HCT116 (cell line): ENCODE data around the gene ZNRF3. TPM values are rescaled to one million over a fixed set of nuclear protein-coding genes. Genes with fewer than 3 reads are reported as not detected.

Experiments used
- ATAC-seq: fragments of 200-7000 bp; cut with Tn5 transposase; 2 replicates; pipeline ENCODE4 v1.9.1; 2020; ENCODE audit warnings: mild to moderate bottlenecking, moderate library complexity
- BruUV-seq: library from RNA; stranded (reverse); fragments of 400-500 nt; replicated peaks from 2 replicates; lab custom pipeline; 2021; lab: Mats Ljungman, UMichigan
- CTCF ChIA-PET: fragments of 300-600 bp; sonication (Branson Sonifier 250); formaldehyde crosslinking; loops from one replicate; lab custom pipeline; 2021; ENCODE audit warnings: antibody characterized with exemption; lab: Charles Lee
- POLR2A ChIA-PET: fragments of 300-600, 350-600 bp; sonication (Branson Sonifier 250); formaldehyde crosslinking; loops from one replicate; lab custom pipeline; 2021; ENCODE audit warnings: antibody characterized with exemption; lab: Charles Lee
- RAD21 ChIA-PET, 2 experiments: fragments of 300-600 bp; sonication (Branson Sonifier 250); formaldehyde crosslinking; loops; one replicate each; lab custom pipeline; 2023; ENCODE audit warnings: low total read pairs in 2 of 2; ENCODE audit not compliant: uncharacterized antibody in 2 of 2, unreplicated experiment in 2 of 2, low non-redundant PET in 1 of 2; lab: Charles Lee
- DNase-seq: peaks from one replicate; pipeline ENCODE4 v3.0.0-alpha.2; 2010; ENCODE audit warnings: low read depth, low spot score
- H2AFZ ChIP-seq: fragments of 200-600 bp; shearing (Covaris generic), sonication (generic); 2 replicates; pipeline ENCODE4 v1.6.1; 2017; ENCODE audit warnings: low read depth, mixed run types, mixed read lengths, antibody characterized with exemption, low read length; ENCODE audit not compliant: poor library complexity, severe bottlenecking
- H3K27ac ChIP-seq: 2 replicates; pipeline ENCODE4 v1.5.1; 2012; ENCODE audit warnings: low read depth, low read length
- H3K27me3 ChIP-seq: fragments of 200-600 bp; sonication (generic); 2 replicates; pipeline ENCODE4 v1.6.1; 2016; ENCODE audit warnings: mixed run types, low read length, mixed read lengths; ENCODE audit not compliant: insufficient read depth
- H3K36me3 ChIP-seq, 2 experiments: fragments of 200-500 bp in 1 of 2; fragments of 200-600 bp in 1 of 2; sonication (Bioruptor generic) in 1 of 2; sonication (generic) in 1 of 2; 2 replicates each; pipeline versions ENCODE4 v1.5.1 to v1.6.1; 2014 to 2016; ENCODE audit warnings: low read length in 2 of 2, inconsistent platforms in 1 of 2, mixed read lengths in 1 of 2, mixed run types in 1 of 2; ENCODE audit not compliant: insufficient read depth in 2 of 2, control insufficient read depth in 1 of 2
- H3K4me1 ChIP-seq, 2 experiments: fragments of 200-600 bp in 1 of 2; sonication (generic) in 1 of 2; 2 replicates each; pipeline versions ENCODE4 v1.5.1 to v1.6.1; 2012 to 2017; ENCODE audit warnings: low read length in 2 of 2, inconsistent platforms in 1 of 2, mild to moderate bottlenecking in 1 of 2, mixed read lengths in 1 of 2, mixed run types in 1 of 2, moderate library complexity in 1 of 2; ENCODE audit not compliant: insufficient read depth in 2 of 2, control insufficient read depth in 1 of 2
- H3K4me2 ChIP-seq: fragments of 200-600 bp; sonication (generic); 2 replicates; pipeline ENCODE4 v1.6.1; 2017; ENCODE audit warnings: mixed run types, low read length, mixed read lengths
- H3K4me3 ChIP-seq, 2 experiments: fragments of 200-600 bp in 1 of 2; sonication (generic) in 1 of 2; replicated peaks in 1 of 2; 2 replicates each; pipeline ENCODE4 v1.5.1; 2011 to 2016; ENCODE audit warnings: low read length in 2 of 2, control low read depth in 1 of 2, low read depth in 1 of 2, mild to moderate bottlenecking in 1 of 2, mixed read lengths in 1 of 2, mixed run types in 1 of 2
- H3K79me2 ChIP-seq: fragments of 200-600 bp; sonication (generic); 2 replicates; pipeline ENCODE4 v1.6.1; 2017; ENCODE audit warnings: mild to moderate bottlenecking, mixed run types, low read length, moderate library complexity, mixed read lengths; ENCODE audit not compliant: insufficient read depth
- H3K9ac ChIP-seq: fragments of 200-600 bp; sonication (generic); 2 replicates; pipeline ENCODE4 v1.6.1; 2016; ENCODE audit warnings: low read length, mixed read lengths
- H3K9me2 ChIP-seq: fragments of 200-600 bp; sonication (generic), shearing (Covaris generic); 2 replicates; pipeline ENCODE4 v1.6.1; 2017; ENCODE audit warnings: mixed run types, mild to moderate bottlenecking, moderate library complexity; ENCODE audit not compliant: insufficient read depth
- H3K9me3 ChIP-seq, 2 experiments: fragments of 200-500 bp in 1 of 2; fragments of 200-600 bp in 1 of 2; sonication (Bioruptor generic) in 1 of 2; sonication (generic) in 1 of 2; 2 replicates each; pipeline ENCODE4 v1.6.1; 2014 to 2017; ENCODE audit warnings: low read length in 2 of 2, mixed read lengths in 2 of 2, inconsistent platforms in 1 of 2, low read depth in 1 of 2, mild to moderate bottlenecking in 1 of 2, mixed run types in 1 of 2, moderate library complexity in 1 of 2; ENCODE audit not compliant: control insufficient read depth in 1 of 2, insufficient read depth in 1 of 2
- H4K20me1 ChIP-seq: fragments of 200-600 bp; sonication (generic), shearing (Covaris generic); 2 replicates; pipeline ENCODE4 v1.6.1; 2017; ENCODE audit warnings: mixed run types, mild to moderate bottlenecking, moderate library complexity; ENCODE audit not compliant: insufficient read depth
- CEBPB ChIP-seq: IDR thresholded peaks from 2 replicates; pipeline ENCODE4 v1.6.1; 2012; ENCODE audit warnings: low read depth
- ELF1 ChIP-seq: IDR thresholded peaks from 2 replicates; pipeline ENCODE4 v1.6.1; 2012; ENCODE audit warnings: low read depth, borderline replicate concordance
- FOSL1 ChIP-seq: IDR thresholded peaks from 2 replicates; pipeline ENCODE4 v1.6.1; 2012; ENCODE audit warnings: low read depth
- JUND ChIP-seq: IDR thresholded peaks from 2 replicates; pipeline ENCODE4 v1.6.1; 2012
- MAX ChIP-seq: IDR thresholded peaks from 2 replicates; pipeline ENCODE4 v1.6.1; 2012
- POLR2A ChIP-seq: IDR thresholded peaks from 2 replicates; pipeline ENCODE4 v1.7.0; 2011; ENCODE audit warnings: borderline replicate concordance; ENCODE audit not compliant: insufficient read depth, insufficient read length; ENCODE audit errors: extremely low read depth
- POLR2AphosphoS5 ChIP-seq: IDR thresholded peaks from 2 replicates; pipeline ENCODE4 v1.6.1; 2011; ENCODE audit warnings: mild to moderate bottlenecking, low read depth, low read length, moderate library complexity
- RAD21 ChIP-seq: IDR thresholded peaks from 2 replicates; pipeline ENCODE4 v1.6.1; 2012; ENCODE audit warnings: low read depth, mild to moderate bottlenecking
- REST ChIP-seq: IDR thresholded peaks from 2 replicates; pipeline ENCODE4 v1.6.1; 2012; ENCODE audit warnings: low read depth
- SIN3A ChIP-seq: IDR thresholded peaks from 2 replicates; pipeline ENCODE4 v1.6.1; 2012; ENCODE audit warnings: low read depth
- SP1 ChIP-seq: IDR thresholded peaks from 2 replicates; pipeline ENCODE4 v1.6.1; 2012; ENCODE audit warnings: low read depth
- YY1 ChIP-seq: IDR thresholded peaks from 2 replicates; pipeline ENCODE4 v1.6.1; 2011; ENCODE audit warnings: low read length, low read depth, moderate library complexity, mild to moderate bottlenecking; ENCODE audit not compliant: insufficient replicate concordance; ENCODE audit errors: extremely low read depth
- ZNF274 ChIP-seq: fragments of 200-500 bp; sonication (Bioruptor generic); IDR thresholded peaks from 2 replicates; pipeline ENCODE4 v1.6.1; 2014; ENCODE audit warnings: mild to moderate bottlenecking, low read depth, low read length, inconsistent platforms
- intact Hi-C: fragments of 100-400 bp; cut with micrococcal nuclease; formaldehyde crosslinking; loops from 2 replicates; pipeline ENCODE4 v1.10.0; 2022
- total RNA-seq: library from RNA; stranded (reverse); gene quantifications from one replicate; pipeline ENCODE4 v1.2.1, GENCODE V29; 2021; ENCODE audit not compliant: unreplicated experiment

The ZNRF3 gene
- total RNA-seq, 1 experiment from 2014 or later: 12.2 TPM

- TF ChIP-seq ZNF274: no peak
- no peak for TF ChIP-seq SIN3A
- no peak for TF ChIP-seq ELF1
- TF ChIP-seq CEBPB: no peak
Observed at GRCh38 chr22:28994522-28994921, 111.2 kb downstream of the ZNRF3 start (continued).

GRCh38 chr22:28995551-28995950, 112.2 kb downstream of the ZNRF3 start:
- intact Hi-C loops: no loop called here
- Histone ChIP-seq H3K9me3 (no peaks in the 10 kb centered on the region), H3K27me3 (no peaks in the 10 kb centered on the region), H3K79me2 (peaks cover 9% of the 10 kb centered on the region), H3K4me1 (peaks cover 9 to 13% of the 10 kb centered on the region in 2 experiments), H2AFZ (no peak overlapping the region), H3K9ac (no peak overlapping the region), H3K4me3 (no peak overlapping the region), H3K36me3 (no peaks in the 10 kb centered on the region), H3K9me2 (no peaks in the 10 kb centered on the region), H3K4me2 (no peak overlapping the region), H4K20me1 (no peaks in the 10 kb centered on the region), H3K27ac (no peak overlapping the region)
- TF ChIP-seq POLR2AphosphoS5 (no peak), RAD21 (no peak), MAX (no peak), REST (no peak), JUND (no peak), FOSL1 (no peak), YY1 (no peak), SP1 (no peak), POLR2A (no peak)
- no TSS peak for BruUV-seq
- RAD21 ChIA-PET: no interaction called here
- CTCF ChIA-PET: no interaction called here
- no peak for ATAC-seq
- POLR2A ChIA-PET: no interaction called here
- no peak for DNase-seq
